GM21390 (cell line): Measurements from ENCODE around the gene FITM2.

ENCODE experiments used
- ATAC-seq: cut with Tn5 transposase; IDR thresholded peaks from one replicate; pipeline ENCODE4 v1.9.1; 2021; ENCODE audit not compliant: unreplicated experiment

FITM2 gene

GRCh38 chr20:44284032-44284431 lies 27.0 kb downstream of the FITM2 start:
- no peak for ATAC-seq

- no peak for ATAC-seq
These were observed 28.8 kb downstream of the FITM2 start for GRCh38 chr20:44282192-44282591.

GRCh38 chr20:44280387-44280786 lies 30.6 kb downstream of the FITM2 start:
- no peak for ATAC-seq

GRCh38 chr20:44279228-44279627 lies 31.8 kb downstream of the FITM2 start:
- no peak for ATAC-seq

GRCh38 chr20:44274303-44275017 lies 36.5 kb downstream of the FITM2 start:
- no peak for ATAC-seq

GRCh38 chr20:44273231-44274215 lies 37.5 kb downstream of the FITM2 start:
- no peak for ATAC-seq

GRCh38 chr20:44271915-44272663 lies 38.9 kb downstream of the FITM2 start:
- ATAC-seq: no peak

GRCh38 chr20:44268802-44269201 lies 42.2 kb downstream of the FITM2 start:
- no peak for ATAC-seq

- no peak for ATAC-seq
These were observed 46.7 kb downstream of the FITM2 start for GRCh38 chr20:44264287-44264686.

- no peak for ATAC-seq
These were observed 52.6 kb downstream of the FITM2 start for GRCh38 chr20:44258226-44258890.

GRCh38 chr20:44256961-44257360 lies 54.0 kb downstream of the FITM2 start:
- ATAC-seq: no peak

GRCh38 chr20:44255942-44256341 lies 55.1 kb downstream of the FITM2 start:
- ATAC-seq: no peak

GRCh38 chr20:44254073-44254472 lies 56.9 kb downstream of the FITM2 start:
- no peak for ATAC-seq

GRCh38 chr20:44253528-44253927 lies 57.5 kb downstream of the FITM2 start:
- no peak for ATAC-seq
